Testis (tissue), 2 donors: ENCODE results near the gene UBE2E3.

ENCODE experiments used
- CTCF ChIP-seq, 3 experiments: fragments of 450-650 bp in 2 of 3; fragments of 200-600 bp in 1 of 3; sonication (generic) in 1 of 3; IDR thresholded peaks; one replicate each; pipeline ENCODE4 v1.5.1; 2016 to 2019; ENCODE audit warnings: antibody characterized with exemption in 3 of 3, mild to moderate bottlenecking in 2 of 3, moderate library complexity in 1 of 3
- POLR2A ChIP-seq: fragments of 450-650 bp; IDR thresholded peaks from one replicate; pipeline ENCODE4 v1.6.1; 2017; ENCODE audit warnings: antibody characterized with exemption, mild to moderate bottlenecking, moderate library complexity

GRCh38 chr2:181107628-181107945 is 127.2 kb downstream of the UBE2E3 start:
- TF ChIP-seq POLR2A = no peak
- TF ChIP-seq CTCF (IDR thresholded peaks at IDR 0.05) = no peak
